Activated B cell treated with CpG ODN at 0.5 μM for 24 hours (primary cell): ENCODE data around the gene PDE7B. TPM values are rescaled to one million over a fixed set of nuclear protein-coding genes. Genes with fewer than 3 reads are reported as not detected.

Experiments used
- ATAC-seq: fragments of 200-7000 bp; cut with Tn5 transposase; one replicate; pipeline ENCODE4 v1.10.0; 2021; ENCODE audit warnings: low read depth, mild to moderate bottlenecking, moderate library complexity
- CTCF ChIA-PET: fragments of 350-600 bp; sonication (Branson Sonifier 250); formaldehyde crosslinking; loops from one replicate; lab custom pipeline; 2021; ENCODE audit warnings: antibody characterized with exemption; lab: Charles Lee
- POLR2A ChIA-PET: fragments of 350-600 bp; sonication (Branson Sonifier 250); formaldehyde crosslinking; loops from one replicate; lab custom pipeline; 2021; ENCODE audit warnings: antibody characterized with exemption; lab: Charles Lee
- DNase-seq: peaks from one replicate; pipeline ENCODE4 v3.0.0; 2022
- H3K27ac Mint-ChIP-seq: one replicate; pipeline ENCODE4 v1.8.0; 2020; ENCODE audit warnings: mixed read lengths
- H3K27me3 Mint-ChIP-seq: one replicate; pipeline ENCODE4 v1.8.0; 2021; ENCODE audit warnings: mixed read lengths
- H3K36me3 Mint-ChIP-seq: one replicate; pipeline ENCODE4 v1.8.0; 2021; ENCODE audit warnings: low read depth, mixed read lengths
- H3K4me1 Mint-ChIP-seq: one replicate; pipeline ENCODE4 v1.8.0; 2021; ENCODE audit warnings: mixed read lengths
- H3K4me3 Mint-ChIP-seq: one replicate; pipeline ENCODE4 v1.8.0; 2020; ENCODE audit warnings: mild to moderate bottlenecking, mixed read lengths
- H3K9me3 Mint-ChIP-seq: one replicate; pipeline ENCODE4 v1.8.0; 2020; ENCODE audit warnings: mixed read lengths
- intact Hi-C: fragments of 100-400 bp; cut with micrococcal nuclease; formaldehyde crosslinking; loops from one replicate; pipeline ENCODE4 v1.15.1; 2024
- total RNA-seq: library from RNA; stranded (reverse); gene quantifications from 2 replicates; pipeline ENCODE4 v1.2.3, GENCODE V29; 2022
- TF ChIP-seq, protein P1 (sequence below): fragments of 200-600 bp; IDR thresholded peaks from one replicate; pipeline ENCODE4 v1.8.0; 2022; ENCODE audit warnings: antibody characterized with exemption, mild to moderate bottlenecking

PDE7B gene
- total RNA-seq, 1 donor from 2014 or later, result 1.8 TPM

- intact Hi-C loops, result no loop called here
- ATAC-seq (no peak), DNase-seq (no peak)
- Mint-ChIP-seq H3K4me3 (no peak overlapping the region), H3K36me3 (peaks cover 2% of the 10 kb centered on the region), H3K9me3 (no peaks in the 10 kb centered on the region), H3K27me3 (no peaks in the 10 kb centered on the region), H3K27ac (no peak overlapping the region), H3K4me1 (no peaks in the 10 kb centered on the region)
- TF ChIP-seq, protein P1, sequence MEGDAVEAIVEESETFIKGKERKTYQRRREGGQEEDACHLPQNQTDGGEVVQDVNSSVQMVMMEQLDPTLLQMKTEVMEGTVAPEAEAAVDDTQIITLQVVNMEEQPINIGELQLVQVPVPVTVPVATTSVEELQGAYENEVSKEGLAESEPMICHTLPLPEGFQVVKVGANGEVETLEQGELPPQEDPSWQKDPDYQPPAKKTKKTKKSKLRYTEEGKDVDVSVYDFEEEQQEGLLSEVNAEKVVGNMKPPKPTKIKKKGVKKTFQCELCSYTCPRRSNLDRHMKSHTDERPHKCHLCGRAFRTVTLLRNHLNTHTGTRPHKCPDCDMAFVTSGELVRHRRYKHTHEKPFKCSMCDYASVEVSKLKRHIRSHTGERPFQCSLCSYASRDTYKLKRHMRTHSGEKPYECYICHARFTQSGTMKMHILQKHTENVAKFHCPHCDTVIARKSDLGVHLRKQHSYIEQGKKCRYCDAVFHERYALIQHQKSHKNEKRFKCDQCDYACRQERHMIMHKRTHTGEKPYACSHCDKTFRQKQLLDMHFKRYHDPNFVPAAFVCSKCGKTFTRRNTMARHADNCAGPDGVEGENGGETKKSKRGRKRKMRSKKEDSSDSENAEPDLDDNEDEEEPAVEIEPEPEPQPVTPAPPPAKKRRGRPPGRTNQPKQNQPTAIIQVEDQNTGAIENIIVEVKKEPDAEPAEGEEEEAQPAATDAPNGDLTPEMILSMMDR, result no peak
- POLR2A ChIA-PET, result no interaction called here
- CTCF ChIA-PET, result no interaction called here
Observed at GRCh38 chr6:136088693-136089092, 237.2 kb downstream of the PDE7B start.

DNA sequence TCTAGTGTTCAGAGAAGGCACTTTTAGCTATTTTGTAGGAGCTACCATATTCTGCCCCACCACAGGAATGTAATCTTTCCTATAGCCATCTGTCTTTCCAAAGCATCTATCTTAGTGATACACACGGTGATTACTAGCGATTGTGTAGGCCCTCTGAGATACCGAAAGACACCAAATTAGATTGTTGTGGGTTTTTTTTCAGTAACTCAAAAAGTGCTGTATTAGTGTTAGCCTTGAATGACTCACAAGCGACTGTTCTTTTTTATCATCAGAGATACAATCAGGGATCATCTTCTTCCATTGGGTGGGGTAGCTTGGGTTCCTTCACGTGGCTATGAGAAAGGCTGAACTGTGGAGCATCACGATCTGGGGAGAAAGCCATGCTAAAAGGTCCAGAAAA is 238.4 kb downstream of the PDE7B start:
- Mint-ChIP-seq H3K36me3 (peaks cover 2% of the 10 kb centered on the region), H3K27ac (no peak overlapping the region), H3K4me3 (no peak overlapping the region), H3K9me3 (peaks cover 7% of the 10 kb centered on the region), H3K27me3 (no peaks in the 10 kb centered on the region), H3K4me1 (no peaks in the 10 kb centered on the region)
- ChIA-PET POLR2A (no interaction called here), CTCF (no interaction called here)
- intact Hi-C loops, result no loop called here
- DNase-seq (no peak), ATAC-seq (no peak)
- TF ChIP-seq, protein P1, result no peak

DNA sequence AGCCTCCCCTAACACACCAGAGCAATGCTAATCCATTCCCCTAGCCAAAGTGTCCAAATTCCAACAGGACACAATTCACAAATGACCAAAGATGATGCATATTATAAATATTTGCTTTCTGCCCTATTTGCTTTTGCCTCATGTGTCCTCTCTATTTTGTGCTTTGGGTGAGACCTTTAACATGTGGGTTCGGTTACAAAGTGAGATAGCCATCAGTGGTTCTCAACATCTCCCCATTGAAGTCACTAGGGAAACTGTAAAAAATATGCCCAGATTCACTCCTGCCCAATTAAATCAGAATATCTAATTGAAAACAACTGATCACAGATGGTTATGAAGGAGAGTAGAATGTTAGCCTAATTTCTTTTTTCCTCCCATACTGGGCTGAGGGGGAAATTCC is 239.4 kb downstream of the PDE7B start:
- no peak overlapping the region for H3K27ac Mint-ChIP-seq
- H3K27me3 Mint-ChIP-seq, result no peaks in the 10 kb centered on the region
- TF ChIP-seq, protein P1, result no peak
- ChIA-PET CTCF (no interaction called here), POLR2A (no interaction called here)
- H3K4me3 Mint-ChIP-seq, result no peak overlapping the region
- ATAC-seq (no peak), DNase-seq (no peak)
- H3K36me3 Mint-ChIP-seq, result peaks cover 2% of the 10 kb centered on the region
- intact Hi-C loops, result no loop called here
- H3K4me1 Mint-ChIP-seq, result no peaks in the 10 kb centered on the region
- H3K9me3 Mint-ChIP-seq, result peaks cover 7% of the 10 kb centered on the region

DNA sequence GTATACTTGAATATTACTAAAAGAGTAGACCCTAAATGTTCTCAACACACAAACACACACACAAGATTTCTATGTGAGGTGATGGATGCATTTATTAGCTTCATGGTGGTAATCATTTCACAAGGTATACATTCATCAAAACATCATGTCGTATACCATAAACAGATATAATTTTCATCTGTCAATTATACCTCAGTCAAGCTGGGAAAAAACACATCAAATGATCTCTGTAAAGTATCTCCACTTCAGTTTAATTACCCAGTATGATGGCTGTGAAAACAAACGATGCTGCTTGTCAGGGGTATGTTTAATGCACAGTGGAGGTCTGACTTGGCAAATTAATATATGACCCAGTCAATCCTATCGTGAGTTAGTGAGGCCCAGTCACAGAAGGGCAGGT is 241.4 kb downstream of the PDE7B start:
- Mint-ChIP-seq H3K4me1 (no peaks in the 10 kb centered on the region), H3K27ac (no peak overlapping the region), H3K9me3 (peaks cover 7% of the 10 kb centered on the region), H3K36me3 (peaks cover 2% of the 10 kb centered on the region), H3K27me3 (no peaks in the 10 kb centered on the region), H3K4me3 (no peak overlapping the region)
- CTCF ChIA-PET, result no interaction called here
- ATAC-seq (no peak), DNase-seq (no peak)
- intact Hi-C loops, result no loop called here
- POLR2A ChIA-PET, result no interaction called here
- TF ChIP-seq, protein P1, result no peak

GRCh38 chr6:136093835-136094234 is 242.3 kb downstream of the PDE7B start:
- POLR2A ChIA-PET, result no interaction called here
- ATAC-seq (no peak), DNase-seq (no peak)
- intact Hi-C loops, result no loop called here
- Mint-ChIP-seq H3K36me3 (peaks cover 2% of the 10 kb centered on the region), H3K4me3 (no peak overlapping the region), H3K27me3 (no peaks in the 10 kb centered on the region), H3K27ac (no peak overlapping the region), H3K4me1 (no peaks in the 10 kb centered on the region), H3K9me3 (peaks cover 7% of the 10 kb centered on the region)
- TF ChIP-seq, protein P1, result no peak
- CTCF ChIA-PET, result no interaction called here
